ENCODE measurements around the gene GPR84. TPM values are rescaled to one million over a fixed set of nuclear protein-coding genes. Genes with fewer than 3 reads are reported as not detected.

The GPR84 gene
- total RNA-seq, 2 donors from 2014 or later: not detected

- TF ChIP-seq CTCF (IDR thresholded peaks at IDR 0.05) (no peak), POLR2A (IDR thresholded peaks at IDR 0.05) (no peak)
- DNase-seq (no peak), ATAC-seq (no peak)
- intact Hi-C loops (cut with DNase I): no loop called here
- Histone ChIP-seq H3K27ac (no peak overlapping the region), H3K4me3 (no peak overlapping the region), H3K4me1 (peaks cover 46% of the 10 kb centered on the region), H3K36me3 (replicated peaks in 1 of 2; ENCODE audit: insufficient read depth in 1 of 2, low read depth in 2 of 2) (peaks cover 0 to 20% of the 10 kb centered on the region in 2 donors), H3K9me3 (no peaks in the 10 kb centered on the region), H3K27me3 (no peaks in the 10 kb centered on the region)
- 55 to 68% methylated on average over 9 of the region's 9 CpGs for WGBS, 2 donors
Observed at GRCh38 chr12:54341378-54342300, 22.6 kb downstream of the GPR84 start.

- H3K36me3 ChIP-seq (replicated peaks in 1 of 2; ENCODE audit: insufficient read depth in 1 of 2, low read depth in 2 of 2): peaks cover 0 to 20% of the 10 kb centered on the region in 2 donors
- no peaks in the 10 kb centered on the region for H3K27me3 ChIP-seq
- H3K27ac ChIP-seq: no peak overlapping the region
- DNase-seq (no peak), ATAC-seq (peak; percentile 10)
- H3K4me1 ChIP-seq: peaks cover 54% of the 10 kb centered on the region
- no peak for TF ChIP-seq CTCF (IDR thresholded peaks at IDR 0.05)
- TF ChIP-seq POLR2A (IDR thresholded peaks at IDR 0.05): no peak
- no peaks in the 10 kb centered on the region for H3K9me3 ChIP-seq
- intact Hi-C loops (cut with DNase I): no loop called here
- no peak overlapping the region for H3K4me3 ChIP-seq
- 66 to 82% methylated on average over 7 of the region's 7 CpGs for WGBS, 2 donors
Observed at GRCh38 chr12:54340846-54341245, 23.4 kb downstream of the GPR84 start.

GRCh38 chr12:54338698-54339296, 25.5 kb downstream of the GPR84 start:
- no peak overlapping the region for H3K4me3 ChIP-seq
- H3K4me1 ChIP-seq: peaks cover 69% of the 10 kb centered on the region
- no peaks in the 10 kb centered on the region for H3K27me3 ChIP-seq
- intact Hi-C loops (cut with DNase I): no loop called here
- DNase-seq (no peak), ATAC-seq (no peak)
- 72 to 78% methylated on average over 4 of the region's 4 CpGs for WGBS, 2 donors
- H3K27ac ChIP-seq: peak overlapping the region in 1 of 4 donors; percentile 58
- peaks cover 0 to 10% of the 10 kb centered on the region in 2 donors for H3K36me3 ChIP-seq (replicated peaks in 1 of 2; ENCODE audit: insufficient read depth in 1 of 2, low read depth in 2 of 2)
- TF ChIP-seq POLR2A (IDR thresholded peaks at IDR 0.05): no peak
- TF ChIP-seq CTCF (IDR thresholded peaks at IDR 0.05): no peak
- no peaks in the 10 kb centered on the region for H3K9me3 ChIP-seq

GRCh38 chr12:54337854-54338650, 26.2 kb downstream of the GPR84 start:
- ATAC-seq (peak; percentile 47), DNase-seq (peak in 3 of 4 donors; percentile 22 to 52 (median 52))
- Histone ChIP-seq H3K4me3 (no peak overlapping the region), H3K36me3 (replicated peaks in 1 of 2; ENCODE audit: insufficient read depth in 1 of 2, low read depth in 2 of 2) (peaks cover 0 to 6% of the 10 kb centered on the region in 2 donors), H3K9me3 (no peaks in the 10 kb centered on the region), H3K4me1 (peaks cover 73% of the 10 kb centered on the region), H3K27me3 (no peaks in the 10 kb centered on the region), H3K27ac (peak overlapping the region in 3 of 4 donors; percentile 42 to 58 (median 46))
- intact Hi-C loops (cut with DNase I): no loop called here
- TF ChIP-seq CTCF (IDR thresholded peaks at IDR 0.05) (no peak), POLR2A (IDR thresholded peaks at IDR 0.05) (no peak)
- WGBS, 2 donors: 31 to 45% methylated on average over 3 of the region's 3 CpGs
